HT1080 (cell line): ENCODE results near the gene CAMKK2. TPM values are rescaled to one million over a fixed set of nuclear protein-coding genes. Genes with fewer than 3 reads are reported as not detected.
"Not testable (repeated sequence)": the region's sequence is repeated elsewhere in the genome, so short reads cannot be mapped to it uniquely, and the experiment has no call there.

Source experiments
- DNase-seq: peaks from one replicate; pipeline ENCODE4 v3.0.0-alpha.2; 2015; ENCODE audit warnings: low read depth
- total RNA-seq: library from RNA; depleted of rRNA; stranded (reverse); fragments of >200 nt; shearing (Covaris generic); gene quantifications from 2 replicates; pipeline ENCODE4 v1.2.3, GENCODE V29; 2014

The CAMKK2 gene
- total RNA-seq, 1 experiment from 2014 or later: 13.0 TPM

- not testable (repeated sequence) for DNase-seq
Observed at GRCh38 chr12:121226871-121227270, 69.6 kb downstream of the CAMKK2 start.

DNA sequence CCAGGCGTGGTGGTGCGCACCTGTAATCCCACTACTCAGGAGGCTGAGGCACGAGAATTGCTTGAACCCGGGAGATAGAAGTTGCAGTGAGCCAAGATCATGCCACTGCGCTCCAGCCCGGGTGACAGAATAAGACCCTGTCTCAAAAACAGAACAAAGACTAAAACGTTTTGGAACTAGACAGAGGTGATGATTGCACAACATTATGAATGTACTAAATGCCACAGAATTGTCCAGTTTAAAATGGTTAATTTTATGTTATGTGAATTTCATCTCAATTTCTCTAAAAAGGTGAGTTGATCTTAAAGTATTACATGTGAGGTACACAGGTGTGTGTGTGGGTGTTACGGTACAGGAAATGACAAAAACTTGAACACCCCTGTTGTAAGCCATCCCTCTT, 70.1 kb downstream of the CAMKK2 start:
- no peak for DNase-seq

DNA sequence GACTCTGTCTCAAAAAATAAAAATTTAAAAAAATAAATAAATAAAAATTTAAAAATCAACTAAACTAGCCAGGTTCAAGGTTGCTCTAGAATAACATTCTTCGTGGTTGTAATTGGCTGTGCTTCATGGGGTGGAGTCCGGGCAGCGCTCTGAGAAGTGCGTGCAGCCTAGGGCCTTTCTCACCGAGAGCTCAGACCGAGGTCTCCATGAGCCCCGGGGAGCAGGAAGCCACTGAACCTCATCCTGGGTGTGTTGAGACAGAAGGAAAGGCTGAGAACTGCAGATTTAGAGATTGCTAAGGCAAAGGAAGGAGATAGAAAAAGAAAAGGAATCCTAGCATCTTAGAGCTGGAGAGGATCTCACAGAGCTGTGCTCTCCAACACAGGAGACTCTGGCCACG, 71.9 kb downstream of the CAMKK2 start:
- no peak for DNase-seq

- DNase-seq: no peak
Observed at GRCh38 chr12:121223292-121224285, 72.9 kb downstream of the CAMKK2 start.

DNA sequence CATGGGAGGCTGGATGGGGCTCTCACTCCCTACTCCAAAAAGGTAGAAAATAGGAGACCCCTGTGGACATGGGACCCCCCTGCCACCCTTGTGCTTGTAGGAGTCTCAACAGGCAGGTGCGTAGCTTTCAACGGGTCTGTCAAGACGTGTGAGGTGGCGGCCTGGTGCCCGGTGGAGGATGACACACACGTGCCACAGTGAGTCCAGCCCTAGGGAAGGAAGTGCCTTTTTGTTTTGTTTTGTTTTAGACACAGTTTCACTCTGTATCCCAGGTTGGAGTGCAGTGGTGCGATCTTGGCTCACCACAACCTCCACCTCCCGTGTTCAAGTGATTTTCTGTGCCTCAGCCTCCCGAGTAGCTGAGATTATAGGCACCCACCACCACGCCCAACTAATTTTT, 73.7 kb downstream of the CAMKK2 start:
- no peak for DNase-seq

DNA sequence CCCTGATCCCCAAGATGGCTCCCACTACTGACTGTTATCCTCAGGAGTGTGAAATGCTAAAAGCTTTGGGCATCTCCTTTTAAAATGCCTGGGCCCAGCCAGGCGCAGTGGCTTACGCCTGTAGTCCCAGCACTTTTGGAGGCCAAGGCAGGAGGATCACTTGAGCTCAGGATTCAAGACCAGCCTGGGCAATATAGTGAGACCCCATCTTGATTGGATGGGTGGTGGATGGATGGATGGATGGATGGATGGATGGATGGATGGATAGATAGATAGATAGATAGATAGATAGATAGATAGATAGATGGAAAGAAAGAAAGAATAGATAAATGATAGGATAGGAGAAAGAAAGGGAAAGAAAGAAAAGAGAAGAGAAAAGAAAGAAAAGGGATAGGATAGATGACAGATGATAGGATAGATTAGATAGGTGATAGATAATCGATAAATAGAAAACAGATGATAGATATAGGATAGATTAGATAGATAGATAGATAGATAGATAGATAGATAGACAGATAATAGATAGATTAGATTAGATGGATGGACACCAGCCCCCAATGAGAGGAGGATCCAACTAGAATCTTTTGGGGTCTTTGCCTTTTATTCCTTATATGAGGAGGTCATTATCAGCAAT, 77.0 kb downstream of the CAMKK2 start:
- no peak for DNase-seq

DNA sequence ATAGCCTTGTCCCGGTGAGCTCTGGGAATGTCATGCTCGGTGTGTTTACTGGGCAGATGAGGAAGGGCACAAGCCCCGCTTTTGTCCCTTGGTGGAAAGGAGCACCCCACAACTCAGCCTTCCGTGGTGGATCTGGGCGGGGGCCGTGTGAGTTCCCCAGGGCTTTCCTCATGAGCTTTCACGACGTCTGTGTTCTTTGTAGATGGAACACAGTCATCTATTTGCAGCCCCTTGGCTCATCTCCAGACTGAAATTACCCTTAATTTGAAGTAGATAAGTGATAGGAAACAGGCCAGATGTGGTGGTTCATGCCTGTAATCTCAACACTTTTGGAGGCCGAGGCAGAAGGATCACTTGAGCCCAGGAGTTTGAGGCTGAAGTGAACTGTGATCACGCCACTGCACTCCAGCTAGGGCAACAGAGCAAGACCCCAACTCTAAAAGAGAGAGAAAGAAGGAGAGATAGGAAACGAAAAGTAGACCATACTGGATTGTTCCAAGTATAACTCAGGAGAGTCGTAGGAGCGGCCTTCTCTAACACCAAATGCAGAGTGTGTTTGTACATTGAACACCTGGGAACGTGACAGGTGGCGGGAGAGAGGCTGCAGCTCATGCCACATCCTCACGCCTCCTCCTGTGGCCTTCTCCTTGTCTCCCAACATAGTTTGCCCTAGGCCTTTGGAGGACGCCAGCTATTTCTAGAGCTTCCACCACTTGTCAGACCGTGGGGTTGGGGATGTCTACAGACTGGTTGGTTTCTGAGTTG, 77.7 kb downstream of the CAMKK2 start:
- no peak for DNase-seq

DNA sequence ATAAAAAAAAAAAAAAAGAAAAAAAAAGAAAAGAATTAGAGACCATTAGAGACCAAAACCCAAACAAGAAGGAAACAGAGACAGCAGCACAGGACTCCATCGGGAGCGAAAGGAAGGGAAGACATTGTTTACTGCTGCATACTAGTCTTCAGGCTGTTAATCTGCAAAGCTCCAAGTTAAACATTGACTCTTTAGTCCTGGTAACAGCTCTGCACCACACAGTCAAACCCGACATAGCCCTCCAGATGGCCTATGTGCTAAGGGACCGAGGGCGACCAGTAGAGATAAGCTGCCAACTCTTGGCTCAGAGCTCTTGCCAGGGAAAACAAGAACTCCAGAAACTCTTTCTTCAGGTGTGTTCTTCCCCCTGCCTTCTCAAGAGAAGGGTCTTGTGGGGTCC, 78.7 kb downstream of the CAMKK2 start:
- DNase-seq: no peak

DNA sequence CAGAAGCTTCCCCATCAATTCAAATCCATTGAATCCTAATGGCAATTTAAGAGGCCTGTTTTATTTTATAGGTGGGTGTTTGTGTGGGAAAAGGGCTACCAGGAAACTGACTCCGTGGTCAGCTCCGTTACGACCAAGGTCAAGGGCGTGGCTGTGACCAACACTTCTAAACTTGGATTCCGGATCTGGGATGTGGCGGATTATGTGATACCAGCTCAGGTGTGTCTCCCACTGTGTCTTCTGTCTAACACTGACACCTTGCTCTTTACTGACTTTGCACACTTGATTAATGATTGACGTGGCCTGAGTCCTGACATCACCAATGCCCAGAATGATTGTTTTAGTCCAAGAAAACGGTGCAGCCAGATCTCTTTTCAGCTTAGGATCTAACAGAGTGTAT, 79.4 kb downstream of the CAMKK2 start:
- no peak for DNase-seq

DNA sequence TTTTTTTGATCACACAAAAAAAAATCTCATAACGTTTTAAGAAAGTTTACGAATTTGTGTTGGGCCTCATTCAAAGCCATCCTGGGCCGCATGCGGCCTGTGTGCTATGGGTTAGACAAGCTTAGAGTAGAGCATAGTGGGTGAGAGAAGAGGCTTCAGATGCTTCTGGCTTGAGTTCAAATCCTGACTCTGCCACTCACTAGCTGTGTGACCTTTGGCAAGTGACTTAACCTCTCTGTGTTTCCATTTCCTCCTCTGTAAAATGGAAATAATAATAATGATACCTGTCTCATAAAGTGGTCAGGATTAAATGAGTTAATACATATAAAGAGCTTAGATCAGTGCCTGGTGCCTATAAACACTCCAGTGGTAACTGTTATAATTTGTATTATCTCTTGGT, 80.4 kb downstream of the CAMKK2 start:
- no peak for DNase-seq

DNA sequence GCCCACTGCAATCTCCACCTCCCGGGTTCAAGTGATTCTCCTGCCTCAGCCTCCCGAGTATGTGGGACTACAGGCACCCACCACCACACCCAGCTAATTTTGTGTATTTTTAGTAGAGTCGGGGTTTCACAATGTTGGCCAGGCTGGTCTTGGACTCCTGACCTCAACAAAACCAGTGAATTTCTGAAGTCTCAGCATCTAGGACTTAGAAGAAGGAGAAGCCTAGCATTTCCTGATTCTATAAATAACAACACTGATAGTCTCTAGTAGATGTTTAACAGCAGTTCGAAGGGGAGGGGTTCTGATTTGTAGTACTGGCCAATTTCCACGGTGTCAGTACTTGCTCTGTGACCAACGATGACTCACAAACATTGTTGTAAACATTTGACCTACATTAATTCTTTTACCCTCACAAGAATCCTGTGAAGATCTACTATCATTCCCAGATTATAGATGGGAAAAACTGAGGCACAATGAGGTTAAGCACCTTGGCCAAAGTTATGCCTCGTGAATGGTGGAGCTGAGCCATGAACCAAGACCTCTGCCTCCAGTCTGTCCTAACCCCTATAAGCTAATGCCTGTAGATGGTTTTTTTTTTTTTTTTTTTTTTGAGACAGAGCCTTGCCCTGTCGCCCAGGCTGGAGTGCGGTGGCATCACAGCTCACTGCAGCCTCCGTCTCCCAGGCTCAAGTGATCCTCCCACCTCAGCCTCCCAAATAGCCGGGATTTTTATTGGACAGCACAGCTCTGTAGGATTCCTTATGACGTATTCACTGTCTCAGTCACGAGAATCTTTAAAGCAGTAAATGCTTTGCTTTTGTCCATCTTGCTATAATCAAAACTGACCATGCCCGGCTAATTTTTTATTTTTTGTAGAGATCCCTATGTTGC, 81.4 kb downstream of the CAMKK2 start:
- peak; percentile 79 for DNase-seq

DNA sequence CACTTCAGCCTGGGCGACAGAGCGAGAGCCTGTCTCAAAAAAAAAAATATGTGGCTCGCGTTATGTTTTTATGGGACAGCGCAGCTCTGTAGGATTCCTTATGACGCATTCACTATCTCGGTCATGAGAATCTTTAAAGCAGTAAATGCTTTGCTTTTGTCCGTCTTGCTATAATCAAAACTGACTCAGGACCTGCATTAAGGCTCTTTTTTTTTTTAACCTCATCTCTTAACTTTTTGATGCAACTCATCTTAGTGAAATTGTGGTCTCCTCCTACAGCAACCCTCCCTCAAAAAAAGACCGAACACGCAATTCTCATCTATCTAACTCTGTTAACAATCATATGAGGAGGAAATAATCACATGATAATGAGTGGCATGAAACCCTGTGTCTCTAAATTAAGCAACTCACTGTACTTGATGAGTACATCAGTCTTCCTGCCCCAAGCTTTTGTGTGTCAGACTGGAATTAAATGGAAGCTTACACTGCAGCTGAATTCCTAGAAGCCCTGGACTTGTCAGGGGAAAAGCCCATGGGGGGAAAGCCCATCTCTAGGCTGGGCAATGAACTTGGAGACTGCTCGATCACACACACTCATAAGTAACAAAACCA, 82.2 kb downstream of the CAMKK2 start:
- peak; percentile 71 for DNase-seq

- DNase-seq: no peak
Observed at GRCh38 chr12:121212875-121213274, 83.6 kb downstream of the CAMKK2 start.

- peak; percentile 64 for DNase-seq
Observed at GRCh38 chr12:121209624-121210572, 86.6 kb downstream of the CAMKK2 start, which contains the start of gene P2RX4. P2RX4 (plus strand) TSS chr12:121210129; CDS start chr12:121210165, 36 bp downstream.

DNA sequence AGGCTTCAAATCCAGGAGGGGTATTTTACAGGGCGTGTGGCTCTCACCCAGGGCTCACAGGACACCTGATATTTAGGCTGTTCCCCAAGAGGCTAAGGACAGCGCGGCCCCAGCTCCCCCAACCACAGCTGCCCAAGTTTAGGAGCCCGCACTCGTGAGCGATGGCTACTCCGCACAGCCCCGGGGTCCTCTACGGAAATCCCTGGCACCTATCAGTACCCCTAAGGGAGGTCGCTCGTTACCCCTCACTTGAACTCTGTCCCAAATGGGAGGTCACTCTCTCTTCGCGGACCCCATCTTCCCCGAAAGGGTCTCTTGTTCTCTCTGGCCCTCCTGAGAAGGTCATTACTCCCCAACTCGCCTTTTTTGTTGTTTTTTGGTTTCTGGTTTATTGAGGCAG, 87.3 kb downstream of the CAMKK2 start:
- DNase-seq: no peak

- DNase-seq: not testable (repeated sequence)
Observed at GRCh38 chr12:121208571-121208970, 87.9 kb downstream of the CAMKK2 start.

GRCh38 chr12:121205491-121205890, 91.0 kb downstream of the CAMKK2 start:
- no peak for DNase-seq

- DNase-seq: no peak
Observed at GRCh38 chr12:121203482-121203881, 93.0 kb downstream of the CAMKK2 start.
